Esophagus muscularis mucosa (tissue), 3 donors: ENCODE measurements around the gene MBNL3.

Experiments
- POLR2A ChIP-seq: fragments of 450-650 bp; IDR thresholded peaks from one replicate; pipeline ENCODE4 v1.6.1; 2017; ENCODE audit warnings: antibody characterized with exemption, moderate library complexity, mild to moderate bottlenecking, low read depth
- POLR2AphosphoS5 ChIP-seq, 2 donors: sonication (generic); formaldehyde crosslinking; IDR thresholded peaks; one replicate each; pipeline ENCODE4 v1.6.1; 2017; ENCODE audit warnings: antibody characterized with exemption in 2 of 2
- TF ChIP-seq, protein P1 (sequence below), 3 experiments: fragments of 200-600 bp in 2 of 3; fragments of 450-650 bp in 1 of 3; sonication (generic) in 2 of 3; IDR thresholded peaks; one replicate each; pipeline ENCODE4 v1.5.1; 2017 to 2019; ENCODE audit warnings: antibody characterized with exemption in 3 of 3, mild to moderate bottlenecking in 2 of 3, moderate library complexity in 1 of 3

DNA sequence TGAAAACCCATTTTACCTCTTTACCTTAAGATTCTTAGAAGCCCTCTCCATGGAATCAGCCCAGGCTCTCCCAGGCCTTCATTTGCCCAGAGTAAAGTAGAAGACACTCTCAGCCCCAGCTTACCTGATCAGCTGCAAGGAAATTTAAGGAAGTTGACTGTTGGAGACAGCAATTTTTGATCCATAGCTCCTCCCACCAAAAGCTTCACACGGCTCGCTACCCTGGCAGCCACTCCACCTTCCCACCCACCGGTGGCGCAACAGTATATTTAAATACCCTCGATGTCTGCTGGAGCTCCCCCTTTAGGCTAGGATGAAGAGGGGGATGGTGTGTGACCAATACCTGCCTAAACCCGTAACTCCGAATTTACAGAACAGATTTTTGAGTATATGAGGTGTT, 75.4 kb downstream of the MBNL3 start:
- TF ChIP-seq POLR2A = no peak
- TF ChIP-seq, protein P1, sequence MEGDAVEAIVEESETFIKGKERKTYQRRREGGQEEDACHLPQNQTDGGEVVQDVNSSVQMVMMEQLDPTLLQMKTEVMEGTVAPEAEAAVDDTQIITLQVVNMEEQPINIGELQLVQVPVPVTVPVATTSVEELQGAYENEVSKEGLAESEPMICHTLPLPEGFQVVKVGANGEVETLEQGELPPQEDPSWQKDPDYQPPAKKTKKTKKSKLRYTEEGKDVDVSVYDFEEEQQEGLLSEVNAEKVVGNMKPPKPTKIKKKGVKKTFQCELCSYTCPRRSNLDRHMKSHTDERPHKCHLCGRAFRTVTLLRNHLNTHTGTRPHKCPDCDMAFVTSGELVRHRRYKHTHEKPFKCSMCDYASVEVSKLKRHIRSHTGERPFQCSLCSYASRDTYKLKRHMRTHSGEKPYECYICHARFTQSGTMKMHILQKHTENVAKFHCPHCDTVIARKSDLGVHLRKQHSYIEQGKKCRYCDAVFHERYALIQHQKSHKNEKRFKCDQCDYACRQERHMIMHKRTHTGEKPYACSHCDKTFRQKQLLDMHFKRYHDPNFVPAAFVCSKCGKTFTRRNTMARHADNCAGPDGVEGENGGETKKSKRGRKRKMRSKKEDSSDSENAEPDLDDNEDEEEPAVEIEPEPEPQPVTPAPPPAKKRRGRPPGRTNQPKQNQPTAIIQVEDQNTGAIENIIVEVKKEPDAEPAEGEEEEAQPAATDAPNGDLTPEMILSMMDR (IDR thresholded peaks at IDR 0.05) = no peak
- TF ChIP-seq POLR2AphosphoS5 (IDR thresholded peaks at IDR 0.05) = no peak
